ENCODE data around the gene COX20.
A peak's percentile ranks its signal among the peaks of the same experiment; 100 is the strongest.
"Not testable (repeated sequence)": the region's sequence is repeated elsewhere in the genome, so short reads cannot be mapped to it uniquely, and the experiment has no call there.

Gene COX20

GRCh38 chr1:244794071-244794470 lies 41.4 kb upstream of the COX20 start:
- TF ChIP-seq CTCF (IDR thresholded peaks at IDR 0.05; ENCODE audit: low read depth, low read length): no peak
- H3K4me3 ChIP-seq (replicated peaks in 1 of 2; ENCODE audit: low read depth in 2 of 2, low read length in 2 of 2): no peak overlapping the region
- no peak for DNase-seq (ENCODE audit: low read depth in 2 of 2)

- not testable (repeated sequence) for DNase-seq (ENCODE audit: low read depth in 2 of 2); H3K4me3 ChIP-seq (replicated peaks in 1 of 2; ENCODE audit: low read depth in 2 of 2, low read length in 2 of 2)
Observed at GRCh38 chr1:244794516-244794915, 40.9 kb upstream of the COX20 start.

GRCh38 chr1:244796719-244797406 lies 38.6 kb upstream of the COX20 start:
- peak; percentile 77 to 79 for DNase-seq (ENCODE audit: low read depth in 2 of 2)
- no peak overlapping the region for H3K4me3 ChIP-seq (replicated peaks in 1 of 2; ENCODE audit: low read depth in 2 of 2, low read length in 2 of 2)
- peak; percentile 70 for TF ChIP-seq CTCF (IDR thresholded peaks at IDR 0.05; ENCODE audit: low read depth, low read length)

GRCh38 chr1:244800821-244801220 lies 34.6 kb upstream of the COX20 start:
- no peak for DNase-seq (ENCODE audit: low read depth in 2 of 2)
- H3K4me3 ChIP-seq (replicated peaks in 1 of 2; ENCODE audit: low read depth in 2 of 2, low read length in 2 of 2): no peak overlapping the region
- TF ChIP-seq CTCF (IDR thresholded peaks at IDR 0.05; ENCODE audit: low read depth, low read length): no peak

- peak; percentile 67 for TF ChIP-seq CTCF (IDR thresholded peaks at IDR 0.05; ENCODE audit: low read depth, low read length)
- H3K4me3 ChIP-seq (replicated peaks in 1 of 2; ENCODE audit: low read depth in 2 of 2, low read length in 2 of 2): no peak overlapping the region
- peak; percentile 41 to 48 for DNase-seq (ENCODE audit: low read depth in 2 of 2)
Observed at GRCh38 chr1:244801246-244801645, 34.2 kb upstream of the COX20 start.

- TF ChIP-seq CTCF (IDR thresholded peaks at IDR 0.05; ENCODE audit: low read depth, low read length): no peak
- DNase-seq (ENCODE audit: low read depth in 2 of 2): no peak
- no peak overlapping the region for H3K4me3 ChIP-seq (replicated peaks in 1 of 2; ENCODE audit: low read depth in 2 of 2, low read length in 2 of 2)
Observed at GRCh38 chr1:244802041-244802440, 33.4 kb upstream of the COX20 start.

GRCh38 chr1:244802556-244803239 lies 32.8 kb upstream of the COX20 start:
- no peak for TF ChIP-seq CTCF (IDR thresholded peaks at IDR 0.05; ENCODE audit: low read depth, low read length)
- DNase-seq (ENCODE audit: low read depth in 2 of 2): no peak
- no peak overlapping the region for H3K4me3 ChIP-seq (replicated peaks in 1 of 2; ENCODE audit: low read depth in 2 of 2, low read length in 2 of 2)

Data from cardiac fibroblast (primary cell).